ENCODE measurements around the gene SLC44A1.
A peak's percentile ranks its signal among the peaks of the same experiment; 100 is the strongest.

SLC44A1 gene

DNA sequence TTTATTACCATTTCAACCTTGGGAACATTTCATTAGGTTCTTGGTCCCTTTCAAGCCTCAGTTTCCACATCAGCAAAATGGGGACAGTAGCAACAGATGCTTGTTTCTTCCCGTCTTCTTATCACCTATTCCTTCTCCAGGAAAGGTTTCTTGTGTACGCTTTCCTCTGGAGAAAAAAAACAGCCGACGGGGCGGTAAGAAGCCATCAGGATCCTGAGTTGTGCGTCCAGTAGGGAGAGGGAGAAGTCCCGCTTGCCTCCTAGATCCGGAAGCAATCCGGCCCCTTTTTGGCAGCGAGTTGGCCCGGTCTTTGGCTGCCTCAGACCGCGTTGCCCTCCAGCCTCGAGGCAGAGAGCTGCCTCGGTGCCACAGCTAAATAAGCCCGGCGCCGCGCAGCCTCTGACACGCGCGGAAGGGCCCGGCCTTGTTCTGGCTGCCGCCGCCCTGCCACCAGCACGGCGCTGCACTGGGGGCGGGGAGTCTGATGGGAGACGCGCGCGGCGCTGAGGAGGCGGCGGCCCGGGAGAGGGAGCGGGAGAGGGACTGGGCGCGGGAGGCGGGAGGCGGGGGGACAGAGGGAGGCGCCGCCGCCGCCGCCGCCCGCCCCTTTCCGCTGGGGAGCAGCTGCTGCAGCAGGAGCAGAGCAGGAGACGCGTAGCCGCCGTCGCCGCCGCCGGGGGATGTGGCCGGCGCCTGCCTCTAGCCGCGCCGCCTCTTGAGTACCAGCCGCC, at the start of gene SLC44A1:
Gene SLC44A1 (plus strand): TSS at position 649 of the 731 bp plus-strand sequence. CDS start 218 bp downstream, outside the sequence.
- DNase-seq, result peak; percentile 93 to 94

DNA sequence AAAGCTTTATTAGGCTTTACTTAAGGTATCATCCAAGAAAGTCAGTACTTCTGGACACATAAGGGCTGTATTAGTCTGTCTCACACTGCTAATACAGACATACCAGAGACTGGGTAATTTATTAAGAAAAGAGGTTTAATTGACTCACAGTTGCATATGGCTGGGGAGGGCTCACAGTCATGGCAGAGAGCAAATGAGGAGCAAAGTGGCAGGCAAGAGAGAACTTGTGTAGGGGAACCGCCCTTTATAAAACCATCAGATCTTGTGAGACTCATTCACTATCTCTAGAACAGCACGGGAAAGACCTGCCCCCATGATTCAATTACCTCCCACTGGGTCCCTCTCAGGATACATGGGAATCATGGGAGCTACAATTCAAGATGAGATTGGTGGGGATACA, 49.2 kb upstream of the SLC44A1 start:
- no peak for DNase-seq

DNA sequence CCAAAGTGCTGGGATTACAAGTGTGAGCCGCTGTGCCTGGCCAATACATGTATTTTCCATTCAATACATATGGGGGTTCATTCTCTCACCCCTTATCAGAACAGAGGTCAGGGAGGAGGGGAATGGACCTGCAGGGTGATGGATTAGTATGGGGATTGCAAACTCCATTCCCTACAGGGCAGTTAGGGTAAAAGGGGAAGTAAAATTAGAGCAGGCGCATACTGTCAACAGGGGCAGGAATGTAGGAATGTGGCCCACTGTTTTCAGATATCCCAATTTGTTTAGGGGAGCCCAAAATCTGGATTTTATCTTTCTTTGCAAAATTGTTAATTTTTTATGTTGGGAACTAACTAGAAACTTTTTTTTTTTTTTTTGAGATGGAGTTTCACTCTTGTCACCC, 46.4 kb upstream of the SLC44A1 start:
- no peak for DNase-seq

- no peak for DNase-seq
Observed at GRCh38 chr9:105198865-105199264, 45.6 kb upstream of the SLC44A1 start.

DNA sequence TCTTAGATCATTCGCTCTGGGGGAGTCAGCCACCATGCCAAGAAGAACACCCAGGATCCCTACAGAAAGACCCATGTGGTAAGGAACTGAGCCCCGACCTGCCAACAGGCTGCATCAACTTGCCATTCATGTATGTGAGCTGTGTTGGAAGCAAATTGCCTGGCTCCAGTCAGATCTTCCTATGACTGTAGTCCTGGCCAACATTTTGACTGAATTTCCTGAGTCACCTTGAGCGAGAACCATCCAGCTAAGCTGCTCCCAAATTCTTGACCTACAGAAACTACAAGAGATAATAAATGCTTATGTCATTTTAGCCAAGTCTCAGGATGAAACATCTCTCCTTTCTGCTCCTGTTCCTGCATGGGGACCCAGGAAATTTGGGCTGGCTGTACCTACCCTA, 40.0 kb upstream of the SLC44A1 start:
- DNase-seq, result no peak

- no peak for DNase-seq
Observed at GRCh38 chr9:105205787-105206495, 38.5 kb upstream of the SLC44A1 start.

DNA sequence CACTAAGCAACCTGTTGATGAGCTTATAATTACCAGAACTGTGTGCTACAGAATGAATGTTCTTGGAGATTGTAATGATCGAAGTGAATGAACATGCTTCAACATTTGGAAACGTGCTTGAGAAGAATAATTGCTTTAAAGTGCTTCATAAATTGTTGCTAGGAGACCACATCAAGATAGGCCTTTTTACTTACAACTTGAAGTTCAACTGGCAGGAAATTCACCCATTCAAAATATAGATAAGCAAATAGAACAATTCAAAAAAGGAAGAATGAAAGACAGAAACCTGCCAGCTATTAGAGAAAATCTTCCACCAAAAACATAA, 38.0 kb upstream of the SLC44A1 start:
- DNase-seq, result no peak

- DNase-seq, result no peak
Observed at GRCh38 chr9:105206821-105207699, 37.4 kb upstream of the SLC44A1 start.

GRCh38 chr9:105216440-105217178, 27.8 kb upstream of the SLC44A1 start:
- DNase-seq, result no peak

DNA sequence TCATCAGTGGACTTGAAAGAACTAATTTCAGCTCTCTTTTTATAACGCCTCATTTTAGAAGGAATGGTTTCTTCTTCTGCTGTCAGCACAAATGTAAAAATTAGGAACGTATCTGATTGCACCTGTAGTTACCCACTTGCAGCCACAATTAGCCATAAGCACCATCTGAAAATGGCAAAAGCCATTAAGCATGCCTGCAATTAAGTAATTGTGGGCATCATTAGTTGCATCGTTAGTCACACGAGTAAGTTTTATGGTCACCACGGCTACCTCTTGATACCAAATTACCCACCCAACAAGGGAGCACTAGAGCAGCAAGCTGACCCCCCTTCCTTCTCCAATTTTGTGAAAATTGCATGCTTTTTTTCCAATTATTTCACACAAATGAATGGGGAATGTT, 25.8 kb upstream of the SLC44A1 start:
- DNase-seq, result no peak

GRCh38 chr9:105219291-105219805, 25.1 kb upstream of the SLC44A1 start:
- DNase-seq, result no peak

- no peak for DNase-seq
Observed at GRCh38 chr9:105220451-105220850, 24.0 kb upstream of the SLC44A1 start.

DNA sequence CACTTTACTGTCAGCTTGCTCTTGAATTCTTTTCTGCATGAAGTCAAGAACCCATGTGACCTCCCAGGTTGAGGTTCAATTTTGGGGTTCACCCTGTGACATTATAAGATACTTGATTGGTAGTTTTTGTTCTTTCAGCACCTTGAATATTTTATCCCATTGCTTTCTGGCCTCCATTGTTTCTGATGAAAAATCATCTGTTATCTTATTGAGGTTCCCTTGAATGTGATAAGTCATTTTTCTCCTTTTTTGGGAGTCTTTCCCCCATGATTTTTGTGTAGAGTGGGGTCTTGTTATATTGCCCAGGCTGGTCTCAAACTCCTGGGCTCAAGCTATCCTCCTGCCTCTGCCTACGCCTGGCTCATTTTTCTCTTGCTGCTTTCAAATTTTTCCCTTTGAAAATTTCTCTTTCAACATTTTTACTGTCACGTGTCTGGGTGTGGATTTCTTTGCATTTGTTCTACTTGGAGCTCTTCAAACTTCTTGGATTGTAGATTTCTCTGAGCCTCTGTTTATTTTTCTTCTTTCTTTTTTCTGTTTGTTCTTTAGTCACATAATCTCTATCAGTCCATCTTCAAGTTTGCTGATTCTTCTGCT, 20.8 kb upstream of the SLC44A1 start:
- DNase-seq, result no peak

- no peak for DNase-seq
Observed at GRCh38 chr9:105226055-105226454, 18.4 kb upstream of the SLC44A1 start.

DNA sequence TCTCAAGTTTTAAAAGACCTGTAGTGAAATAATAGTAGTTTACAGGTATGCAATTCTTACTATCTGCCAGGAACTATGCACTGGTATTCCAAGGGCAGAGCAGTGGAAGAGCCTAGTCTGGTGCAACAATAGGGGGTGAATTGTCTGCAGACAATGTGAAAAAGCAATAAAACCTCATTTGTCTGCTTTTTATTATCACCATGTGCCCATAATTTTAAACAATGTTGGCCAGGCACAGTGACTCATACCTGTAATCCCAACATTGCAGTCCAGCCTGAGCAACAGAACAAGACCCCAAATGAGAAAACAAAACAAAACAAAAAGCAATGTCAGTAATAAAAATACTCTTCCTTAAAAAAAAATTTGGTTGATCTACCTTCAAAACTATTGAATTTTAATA, 12.2 kb upstream of the SLC44A1 start:
- DNase-seq, result no peak

- DNase-seq, result no peak
Observed at GRCh38 chr9:105233873-105234272, 10.6 kb upstream of the SLC44A1 start.

GRCh38 chr9:105236261-105236660, 8.2 kb upstream of the SLC44A1 start:
- DNase-seq, result no peak

DNA sequence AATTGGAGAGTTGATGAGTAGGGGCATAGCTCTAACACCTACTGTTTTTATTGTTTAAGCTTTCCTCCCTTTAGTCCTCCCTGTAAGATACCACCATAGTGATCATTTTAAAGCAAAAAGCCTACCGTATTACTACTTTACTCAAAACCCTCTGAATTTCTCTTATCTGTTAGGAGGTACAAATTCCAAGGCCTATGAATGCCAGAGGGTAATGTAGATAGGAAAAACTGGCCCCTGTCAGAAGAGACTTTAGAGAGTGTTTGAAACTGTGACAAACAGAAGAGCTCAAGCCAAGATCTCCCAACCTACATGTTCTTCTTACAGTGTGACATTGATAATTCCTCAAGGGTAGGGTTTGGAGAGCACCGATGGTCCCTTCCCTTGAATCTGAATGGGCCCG, 7.2 kb upstream of the SLC44A1 start:
- no peak for DNase-seq

GRCh38 chr9:105238302-105238701, 6.1 kb upstream of the SLC44A1 start:
- no peak for DNase-seq

- DNase-seq, result no peak
Observed at GRCh38 chr9:105241356-105242043, 3.0 kb upstream of the SLC44A1 start.

GRCh38 chr9:105242062-105242461, 2.4 kb upstream of the SLC44A1 start:
- no peak for DNase-seq

GRCh38 chr9:105242557-105242956, 1.9 kb upstream of the SLC44A1 start:
- DNase-seq, result no peak

All from activated CD4-positive, alpha-beta T cell treated with anti-CD3 and anti-CD28 coated beads for 4 hours (primary cell).